Large intestine (tissue), 12 donors: Measurements from ENCODE around the gene ABCE1. TPM values are rescaled to one million over a fixed set of nuclear protein-coding genes. Genes with fewer than 3 reads are reported as not detected.
A peak's percentile ranks its signal among the peaks of the same experiment; 100 is the strongest.

Experiments used
- DNase-seq, 2 donors: peaks; one replicate each; pipeline versions ENCODE4 v3.0.0 to v3.0.0-alpha.2; 2013
- H3K27ac ChIP-seq: one replicate; pipeline ENCODE4 v1.5.1; 2013; ENCODE audit warnings: low read length
- H3K27me3 ChIP-seq: 2 replicates; pipeline ENCODE4 v1.6.1; 2013; ENCODE audit warnings: low read length; ENCODE audit not compliant: control insufficient read depth, insufficient read depth
- H3K36me3 ChIP-seq: 2 replicates; pipeline ENCODE4 v1.6.1; 2013; ENCODE audit warnings: low read length; ENCODE audit not compliant: control insufficient read depth, insufficient read depth
- H3K4me1 ChIP-seq: one replicate; pipeline ENCODE4 v1.6.1; 2013; ENCODE audit warnings: low read length; ENCODE audit not compliant: control insufficient read depth, insufficient read depth
- H3K4me3 ChIP-seq: one replicate; pipeline ENCODE4 v1.5.1; 2013; ENCODE audit warnings: low read length
- H3K9me3 ChIP-seq: one replicate; pipeline ENCODE4 v1.6.1; 2013; ENCODE audit warnings: mild to moderate bottlenecking, low read depth, low read length, moderate library complexity; ENCODE audit not compliant: control insufficient read depth
- WGBS: methylation state at CpG from one replicate; pipeline ENCODE4 v1.1.5; 2013; ENCODE audit warnings: low lambda C conversion rate; ENCODE audit not compliant: insufficient coverage; 5-methylcytosine and 5-hydroxymethylcytosine counted together
- long read RNA-seq, 11 donors: transcript quantifications; one replicate each; lab custom pipeline, GENCODE V29; 2026
- polyA plus RNA-seq: library from polyadenylated mRNA; unstranded; fragments of 120-200 nt; gene quantifications from one replicate; pipeline ENCODE4 v1.2.1, GENCODE V29; 2013

Gene ABCE1
- polyA plus RNA-seq = 59.7 TPM
- long read RNA-seq, donor 1, partial matches to known transcripts = 5 of 7 reads
- long read RNA-seq, donor 1, other reads (novel, unspliced or antisense) = 0 of 7 reads
- long read RNA-seq, donor 2, transcript ABCE1-201 (18 exons, 3,921 nt) = major isoform, 7 of 36 reads
- long read RNA-seq, donor 2, partial matches to known transcripts = 29 of 36 reads
- long read RNA-seq, donor 2, other reads (novel, unspliced or antisense) = 0 of 36 reads
- long read RNA-seq, donor 3, transcript ABCE1-201 (18 exons, 3,921 nt) = major isoform, 16 of 29 reads
- long read RNA-seq, donor 3, partial matches to known transcripts = 12 of 29 reads
- long read RNA-seq, donor 3, other reads (novel, unspliced or antisense) = 0 of 29 reads
- long read RNA-seq, donor 4, partial matches to known transcripts = 0 of 1 reads
- long read RNA-seq, donor 4, other reads (novel, unspliced or antisense) = 0 of 1 reads
- long read RNA-seq, donor 5, partial matches to known transcripts = 6 of 10 reads
- long read RNA-seq, donor 5, other reads (novel, unspliced or antisense) = 0 of 10 reads
- long read RNA-seq, donor 6, transcript ABCE1-201 (18 exons, 3,921 nt) = major isoform, 8 of 139 reads
- long read RNA-seq, donor 6, partial matches to known transcripts = 130 of 139 reads
- long read RNA-seq, donor 6, other reads (novel, unspliced or antisense) = 0 of 139 reads
- long read RNA-seq, donor 7, transcript ABCE1-201 (18 exons, 3,921 nt) = major isoform, 6 of 6 reads
- long read RNA-seq, donor 7, partial matches to known transcripts = 0 of 6 reads
- long read RNA-seq, donor 7, other reads (novel, unspliced or antisense) = 0 of 6 reads
- long read RNA-seq, donor 8, transcript ABCE1-201 (18 exons, 3,921 nt) = major isoform, 6 of 27 reads
- long read RNA-seq, donor 8, partial matches to known transcripts = 18 of 27 reads
- long read RNA-seq, donor 8, other reads (novel, unspliced or antisense) = 0 of 27 reads
- long read RNA-seq, donor 9, transcript ABCE1-201 (18 exons, 3,921 nt) = major isoform, 7 of 17 reads
- long read RNA-seq, donor 9, partial matches to known transcripts = 9 of 17 reads
- long read RNA-seq, donor 9, other reads (novel, unspliced or antisense) = 0 of 17 reads
- long read RNA-seq, donor 10, transcript ABCE1-201 (18 exons, 3,921 nt) = major isoform, 13 of 19 reads
- long read RNA-seq, donor 10, partial matches to known transcripts = 5 of 19 reads
- long read RNA-seq, donor 10, other reads (novel, unspliced or antisense) = 0 of 19 reads
- long read RNA-seq, donor 11, transcript ABCE1-201 (18 exons, 3,921 nt) = major isoform, 11 of 17 reads
- long read RNA-seq, donor 11, partial matches to known transcripts = 5 of 17 reads
- long read RNA-seq, donor 11, other reads (novel, unspliced or antisense) = 0 of 17 reads

GRCh38 chr4:145097821-145098674, at the start of gene ABCE1, which contains the start of gene ANAPC10:
Gene ABCE1 (plus strand): TSS chr4:145098311. CDS start chr4:145104413, 6,102 bp downstream.
Gene ANAPC10 (minus strand): TSS chr4:145098196. CDS start chr4:145096099, 2,097 bp downstream.
- peak; percentile 97 to 98 for DNase-seq
- peaks cover 5% of the 10 kb centered on the region for H3K4me1 ChIP-seq

GRCh38 chr4:145048817-145049216, 49.3 kb upstream of the ABCE1 start:
- Histone ChIP-seq H3K36me3 (no peaks in the 10 kb centered on the region), H3K4me3 (no peak overlapping the region), H3K9me3 (no peaks in the 10 kb centered on the region), H3K27ac (no peak overlapping the region), H3K27me3 (no peaks in the 10 kb centered on the region), H3K4me1 (no peaks in the 10 kb centered on the region)
- no peak for DNase-seq

More at GRCh38 chr4:145097821-145098674, at the start of gene ABCE1, which contains the start of gene ANAPC10:
- Histone ChIP-seq H3K36me3 (peaks cover 18% of the 10 kb centered on the region), H3K27me3 (no peaks in the 10 kb centered on the region), H3K27ac (peak within 1 kb of the TSS; percentile 86), H3K9me3 (no peaks in the 10 kb centered on the region), H3K4me3 (peak within 1 kb of the TSS; percentile 66)
- WGBS = no CpG with 5 or more reads among the region's 67 CpGs

- Histone ChIP-seq H3K4me1 (no peaks in the 10 kb centered on the region), H3K27me3 (no peaks in the 10 kb centered on the region), H3K4me3 (no peak overlapping the region), H3K36me3 (no peaks in the 10 kb centered on the region), H3K9me3 (no peaks in the 10 kb centered on the region), H3K27ac (no peak overlapping the region)
- DNase-seq = no peak
- 100% methylated on average over 1 of the region's 1 CpG for WGBS
These were observed 48.9 kb upstream of the ABCE1 start for GRCh38 chr4:145049241-145049640.

GRCh38 chr4:145055533-145056257, 42.4 kb upstream of the ABCE1 start:
- DNase-seq = no peak
- Histone ChIP-seq H3K27me3 (no peaks in the 10 kb centered on the region), H3K9me3 (no peaks in the 10 kb centered on the region), H3K36me3 (no peaks in the 10 kb centered on the region), H3K27ac (no peak overlapping the region), H3K4me3 (no peak overlapping the region), H3K4me1 (no peaks in the 10 kb centered on the region)
- WGBS = no CpG with 5 or more reads among the region's 5 CpGs

- DNase-seq = no peak
- no CpG with 5 or more reads among the region's 6 CpGs for WGBS
- Histone ChIP-seq H3K4me3 (no peak overlapping the region), H3K27ac (no peak overlapping the region), H3K36me3 (no peaks in the 10 kb centered on the region), H3K4me1 (no peaks in the 10 kb centered on the region), H3K9me3 (no peaks in the 10 kb centered on the region), H3K27me3 (no peaks in the 10 kb centered on the region)
These were observed 41.6 kb upstream of the ABCE1 start for GRCh38 chr4:145056325-145057130.

- Histone ChIP-seq H3K4me3 (no peak overlapping the region), H3K9me3 (no peaks in the 10 kb centered on the region), H3K27ac (no peak overlapping the region), H3K27me3 (no peaks in the 10 kb centered on the region), H3K4me1 (no peaks in the 10 kb centered on the region), H3K36me3 (peaks cover 5% of the 10 kb centered on the region)
- no peak for DNase-seq
These were observed 39.9 kb upstream of the ABCE1 start for GRCh38 chr4:145058256-145058655.

- H3K9me3 ChIP-seq = no peaks in the 10 kb centered on the region
- no peaks in the 10 kb centered on the region for H3K27me3 ChIP-seq
- WGBS = 50% methylated on average over 2 of the region's 6 CpGs
- no peak overlapping the region for H3K27ac ChIP-seq
- H3K36me3 ChIP-seq = peaks cover 5% of the 10 kb centered on the region
- peak; percentile 17 to 39 for DNase-seq
- no peak overlapping the region for H3K4me3 ChIP-seq
- H3K4me1 ChIP-seq = peaks cover 4% of the 10 kb centered on the region
These were observed 36.7 kb upstream of the ABCE1 start for GRCh38 chr4:145061318-145061920.

- Histone ChIP-seq H3K27ac (peak overlapping the region; percentile 80), H3K27me3 (no peaks in the 10 kb centered on the region), H3K36me3 (peaks cover 14% of the 10 kb centered on the region), H3K4me3 (no peak overlapping the region), H3K9me3 (no peaks in the 10 kb centered on the region), H3K4me1 (peaks cover 4% of the 10 kb centered on the region)
- DNase-seq = peak; percentile 14 to 72
- no CpG with 5 or more reads among the region's 2 CpGs for WGBS
These were observed 32.0 kb upstream of the ABCE1 start for GRCh38 chr4:145066063-145066501.
